Tibial nerve (tissue), 3 donors: Measurements from ENCODE around the gene TRIM61.
A peak's percentile ranks its signal among the peaks of the same experiment; 100 is the strongest.

Experiments used
- POLR2A ChIP-seq, 2 donors: fragments of 450-650 bp; IDR thresholded peaks; one replicate each; pipeline ENCODE4 v1.6.1; 2017; ENCODE audit warnings: antibody characterized with exemption in 2 of 2, mild to moderate bottlenecking in 2 of 2, moderate library complexity in 2 of 2
- TF ChIP-seq, protein P1 (sequence below), 5 experiments: fragments of 200-600 bp in 3 of 5; fragments of 450-650 bp in 2 of 5; sonication (generic) in 3 of 5; IDR thresholded peaks; one replicate each; pipeline ENCODE4 v1.5.1; 2016 to 2019; ENCODE audit warnings: antibody characterized with exemption in 5 of 5, mild to moderate bottlenecking in 3 of 5, moderate library complexity in 2 of 5

DNA sequence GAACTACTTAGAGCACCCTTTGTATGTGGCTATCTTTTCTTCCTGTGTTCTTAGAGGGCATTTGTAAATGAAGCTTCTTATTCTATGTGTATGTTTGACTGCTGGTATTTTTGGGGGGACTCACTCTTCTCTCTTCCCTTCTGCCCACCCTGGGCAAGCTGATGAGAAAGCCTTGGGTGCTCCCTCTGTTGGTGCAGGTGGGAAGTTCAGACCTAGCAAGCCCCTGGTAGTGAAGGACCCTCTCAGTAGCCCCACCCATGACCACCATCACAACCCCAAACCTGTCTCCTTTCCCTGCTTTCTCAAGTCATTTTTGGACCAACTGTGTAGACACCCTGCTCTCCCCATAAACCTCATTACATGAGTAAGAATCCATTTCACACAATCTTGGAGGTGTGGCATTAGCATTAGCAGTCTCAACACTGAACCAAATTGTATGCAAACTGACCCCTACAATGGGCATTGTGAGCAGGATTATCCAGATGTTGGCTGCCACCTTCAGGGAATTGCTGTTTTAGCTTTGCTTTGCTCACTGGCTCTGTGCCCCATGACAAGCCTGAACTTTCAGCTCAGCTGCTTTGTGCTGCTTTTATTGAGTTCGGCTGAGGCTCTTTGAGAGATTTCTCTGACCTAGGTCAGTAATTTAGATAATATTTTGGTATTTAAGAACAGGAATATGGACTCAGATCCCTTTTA lies 27.9 kb downstream of the TRIM61 start:
- TF ChIP-seq, protein P1, sequence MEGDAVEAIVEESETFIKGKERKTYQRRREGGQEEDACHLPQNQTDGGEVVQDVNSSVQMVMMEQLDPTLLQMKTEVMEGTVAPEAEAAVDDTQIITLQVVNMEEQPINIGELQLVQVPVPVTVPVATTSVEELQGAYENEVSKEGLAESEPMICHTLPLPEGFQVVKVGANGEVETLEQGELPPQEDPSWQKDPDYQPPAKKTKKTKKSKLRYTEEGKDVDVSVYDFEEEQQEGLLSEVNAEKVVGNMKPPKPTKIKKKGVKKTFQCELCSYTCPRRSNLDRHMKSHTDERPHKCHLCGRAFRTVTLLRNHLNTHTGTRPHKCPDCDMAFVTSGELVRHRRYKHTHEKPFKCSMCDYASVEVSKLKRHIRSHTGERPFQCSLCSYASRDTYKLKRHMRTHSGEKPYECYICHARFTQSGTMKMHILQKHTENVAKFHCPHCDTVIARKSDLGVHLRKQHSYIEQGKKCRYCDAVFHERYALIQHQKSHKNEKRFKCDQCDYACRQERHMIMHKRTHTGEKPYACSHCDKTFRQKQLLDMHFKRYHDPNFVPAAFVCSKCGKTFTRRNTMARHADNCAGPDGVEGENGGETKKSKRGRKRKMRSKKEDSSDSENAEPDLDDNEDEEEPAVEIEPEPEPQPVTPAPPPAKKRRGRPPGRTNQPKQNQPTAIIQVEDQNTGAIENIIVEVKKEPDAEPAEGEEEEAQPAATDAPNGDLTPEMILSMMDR (IDR thresholded peaks at IDR 0.05): peak in 1 of 5 experiments; percentile 4
- no peak for TF ChIP-seq POLR2A (IDR thresholded peaks at IDR 0.05)
